ENCODE measurements around the gene CD180.

The CD180 gene

GRCh38 chr5:67196537-67197059, at the start of gene CD180:
Gene CD180 (minus strand): TSS chr5:67196799. CDS start chr5:67196641, 158 bp downstream.
- in situ Hi-C loops (cut with MboI; ENCODE audit: low sequenced_read_pairs): no loop called here

- in situ Hi-C loops (cut with MboI; ENCODE audit: low sequenced_read_pairs): no loop called here
These were observed 49.5 kb upstream of the CD180 start for GRCh38 chr5:67246108-67246507.

GRCh38 chr5:67245259-67245846, 48.8 kb upstream of the CD180 start:
- in situ Hi-C loops (cut with MboI; ENCODE audit: low sequenced_read_pairs): no loop called here

GRCh38 chr5:67244345-67244793, 47.8 kb upstream of the CD180 start:
- in situ Hi-C loops (cut with MboI; ENCODE audit: low sequenced_read_pairs): no loop called here

- in situ Hi-C loops (cut with MboI; ENCODE audit: low sequenced_read_pairs): no loop called here
These were observed 47.3 kb upstream of the CD180 start for GRCh38 chr5:67243944-67244343.

- in situ Hi-C loops (cut with MboI; ENCODE audit: low sequenced_read_pairs): no loop called here
These were observed 46.8 kb upstream of the CD180 start for GRCh38 chr5:67243349-67243748.

- in situ Hi-C loops (cut with MboI; ENCODE audit: low sequenced_read_pairs): no loop called here
These were observed 44.7 kb upstream of the CD180 start for GRCh38 chr5:67241326-67241725.

- in situ Hi-C loops (cut with MboI; ENCODE audit: low sequenced_read_pairs): no loop called here
These were observed 44.2 kb upstream of the CD180 start for GRCh38 chr5:67240846-67241245.

- in situ Hi-C loops (cut with MboI; ENCODE audit: low sequenced_read_pairs): no loop called here
These were observed 43.5 kb upstream of the CD180 start for GRCh38 chr5:67240065-67240464.

GRCh38 chr5:67238191-67238590, 41.6 kb upstream of the CD180 start:
- in situ Hi-C loops (cut with MboI; ENCODE audit: low sequenced_read_pairs): no loop called here

- in situ Hi-C loops (cut with MboI; ENCODE audit: low sequenced_read_pairs): no loop called here
These were observed 39.0 kb upstream of the CD180 start for GRCh38 chr5:67235399-67236110.

GRCh38 chr5:67234671-67235176, 38.1 kb upstream of the CD180 start:
- in situ Hi-C loops (cut with MboI; ENCODE audit: low sequenced_read_pairs): no loop called here

- in situ Hi-C loops (cut with MboI; ENCODE audit: low sequenced_read_pairs): no loop called here
These were observed 36.5 kb upstream of the CD180 start for GRCh38 chr5:67233075-67233474.

GRCh38 chr5:67223211-67223610, 26.6 kb upstream of the CD180 start:
- in situ Hi-C loops (cut with MboI; ENCODE audit: low sequenced_read_pairs): no loop called here

GRCh38 chr5:67222243-67223025, 25.8 kb upstream of the CD180 start:
- in situ Hi-C loops (cut with MboI; ENCODE audit: low sequenced_read_pairs): no loop called here

GRCh38 chr5:67221487-67222242, 25.1 kb upstream of the CD180 start:
- in situ Hi-C loops (cut with MboI; ENCODE audit: low sequenced_read_pairs): no loop called here

GRCh38 chr5:67216564-67216963, 20.0 kb upstream of the CD180 start:
- in situ Hi-C loops (cut with MboI; ENCODE audit: low sequenced_read_pairs): no loop called here

- in situ Hi-C loops (cut with MboI; ENCODE audit: low sequenced_read_pairs): no loop called here
These were observed 19.2 kb upstream of the CD180 start for GRCh38 chr5:67215519-67216471.

GRCh38 chr5:67214707-67215447, 18.3 kb upstream of the CD180 start:
- in situ Hi-C loops (cut with MboI; ENCODE audit: low sequenced_read_pairs): no loop called here
